ENCODE measurements around the gene TSPO.

DNA sequence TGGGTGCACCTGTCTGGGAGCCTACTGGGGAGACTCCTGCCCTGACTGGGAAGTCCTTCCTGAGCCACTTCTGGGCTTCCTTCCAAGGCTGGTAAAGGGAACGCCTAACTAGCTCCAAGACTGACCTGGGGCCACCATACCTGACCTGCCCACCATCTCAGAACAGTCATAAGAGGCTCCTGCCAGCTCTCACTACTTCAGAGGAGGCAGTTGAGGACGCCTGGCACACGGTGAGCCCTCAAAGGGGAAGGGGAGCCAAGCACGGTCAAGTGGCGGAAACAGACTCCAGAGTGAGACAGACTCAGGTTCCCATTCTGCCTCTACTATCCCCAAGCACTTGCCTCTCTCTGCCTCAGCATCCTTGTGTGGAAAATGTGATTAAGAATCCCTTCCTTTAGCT is 15.8 kb upstream of the TSPO start:
- TF ChIP-seq, protein P1, sequence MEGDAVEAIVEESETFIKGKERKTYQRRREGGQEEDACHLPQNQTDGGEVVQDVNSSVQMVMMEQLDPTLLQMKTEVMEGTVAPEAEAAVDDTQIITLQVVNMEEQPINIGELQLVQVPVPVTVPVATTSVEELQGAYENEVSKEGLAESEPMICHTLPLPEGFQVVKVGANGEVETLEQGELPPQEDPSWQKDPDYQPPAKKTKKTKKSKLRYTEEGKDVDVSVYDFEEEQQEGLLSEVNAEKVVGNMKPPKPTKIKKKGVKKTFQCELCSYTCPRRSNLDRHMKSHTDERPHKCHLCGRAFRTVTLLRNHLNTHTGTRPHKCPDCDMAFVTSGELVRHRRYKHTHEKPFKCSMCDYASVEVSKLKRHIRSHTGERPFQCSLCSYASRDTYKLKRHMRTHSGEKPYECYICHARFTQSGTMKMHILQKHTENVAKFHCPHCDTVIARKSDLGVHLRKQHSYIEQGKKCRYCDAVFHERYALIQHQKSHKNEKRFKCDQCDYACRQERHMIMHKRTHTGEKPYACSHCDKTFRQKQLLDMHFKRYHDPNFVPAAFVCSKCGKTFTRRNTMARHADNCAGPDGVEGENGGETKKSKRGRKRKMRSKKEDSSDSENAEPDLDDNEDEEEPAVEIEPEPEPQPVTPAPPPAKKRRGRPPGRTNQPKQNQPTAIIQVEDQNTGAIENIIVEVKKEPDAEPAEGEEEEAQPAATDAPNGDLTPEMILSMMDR (IDR thresholded peaks at IDR 0.05) = no peak
- TF ChIP-seq EZH2phosphoT487 (IDR thresholded peaks at IDR 0.05) (no peak), EZH2 (IDR thresholded peaks at IDR 0.05) (no peak)
